ENCODE results near the gene JADE1. TPM values are rescaled to one million over a fixed set of nuclear protein-coding genes. Genes with fewer than 3 reads are reported as not detected.

The JADE1 gene
- total RNA-seq, 2 experiments from 2014 or later = 57.1 to 58.4 TPM

GRCh38 chr4:128832243-128832625, 22.7 kb downstream of the JADE1 start:
- POLR2A ChIA-PET = interaction anchor here (0.6 to 1.3 kb wide), 2 partner anchors 18 to 19 kb away, joined by 3 to 4 read pairs; no protein-coding TSS in a partner anchor
- H3K4me3 ChIP-seq (ENCODE audit: low read length) = no peak overlapping the region
- no peaks in the 10 kb centered on the region for H3K27me3 Mint-ChIP-seq
- DNase-seq (no peak), ATAC-seq (ENCODE audit: poor library complexity) (no peak)
- no peak overlapping the region for H3K27ac ChIP-seq (ENCODE audit: low read depth in 1 of 2, low read length in 2 of 2)
- no peak overlapping the region for H3K4me3 Mint-ChIP-seq
- H3K9me3 ChIP-seq (ENCODE audit: control insufficient read depth in 1 of 2, insufficient read depth in 1 of 2, low read length in 2 of 2) = peaks cover 0 to 7% of the 10 kb centered on the region in 2 experiments
- peaks cover 89% of the 10 kb centered on the region for H3K36me3 Mint-ChIP-seq (ENCODE audit: low read depth)
- peaks cover 29% of the 10 kb centered on the region for H3K4me1 ChIP-seq (ENCODE audit: insufficient read depth, low read length)
- H3K36me3 ChIP-seq (ENCODE audit: insufficient read depth, low read length) = peaks cover 50% of the 10 kb centered on the region
- H3K4me1 Mint-ChIP-seq (ENCODE audit: low read depth) = peaks cover 81% of the 10 kb centered on the region
- CTCF ChIA-PET = no interaction called here
- no peak for TF ChIP-seq CTCF (IDR thresholded peaks at IDR 0.05)
- H3K9me3 Mint-ChIP-seq = peaks cover 2% of the 10 kb centered on the region
- no peak overlapping the region for H3K27ac Mint-ChIP-seq
- intact Hi-C loops (cut with DNase I, micrococcal nuclease) = no loop called here
- no peaks in the 10 kb centered on the region for H3K27me3 ChIP-seq (ENCODE audit: control insufficient read depth in 1 of 2, insufficient read depth in 2 of 2, low read length in 2 of 2)

- peak overlapping the region; percentile 65 for H3K27ac Mint-ChIP-seq
- intact Hi-C loops (cut with DNase I, micrococcal nuclease) = no loop called here
- no peak for TF ChIP-seq CTCF (IDR thresholded peaks at IDR 0.05)
- ChIA-PET CTCF (no interaction called here), POLR2A (interaction anchor here (0.6 kb wide), 1 partner anchor 26 kb away, joined by 3 read pairs; no protein-coding TSS in a partner anchor)
- H3K27ac ChIP-seq (ENCODE audit: low read depth in 1 of 2, low read length in 2 of 2) = no peak overlapping the region
- H3K36me3 ChIP-seq (ENCODE audit: insufficient read depth, low read length) = peaks cover 51% of the 10 kb centered on the region
- no peak overlapping the region for H3K4me3 ChIP-seq (ENCODE audit: low read length)
- H3K9me3 Mint-ChIP-seq = no peaks in the 10 kb centered on the region
- H3K4me3 Mint-ChIP-seq = no peak overlapping the region
- H3K36me3 Mint-ChIP-seq (ENCODE audit: low read depth) = peaks cover 74% of the 10 kb centered on the region
- peaks cover 84% of the 10 kb centered on the region for H3K4me1 Mint-ChIP-seq (ENCODE audit: low read depth)
- no peak for DNase-seq
- peaks cover 22% of the 10 kb centered on the region for H3K4me1 ChIP-seq (ENCODE audit: insufficient read depth, low read length)
- H3K27me3 ChIP-seq (ENCODE audit: control insufficient read depth in 1 of 2, insufficient read depth in 2 of 2, low read length in 2 of 2) = no peaks in the 10 kb centered on the region
- H3K9me3 ChIP-seq (ENCODE audit: control insufficient read depth in 1 of 2, insufficient read depth in 1 of 2, low read length in 2 of 2) = no peaks in the 10 kb centered on the region
- no peak for ATAC-seq (ENCODE audit: poor library complexity)
- no peaks in the 10 kb centered on the region for H3K27me3 Mint-ChIP-seq
These were observed 26.2 kb downstream of the JADE1 start for GRCh38 chr4:128835498-128836222.

GRCh38 chr4:128837198-128837597, 27.7 kb downstream of the JADE1 start:
- Mint-ChIP-seq H3K4me3 (no peak overlapping the region), H3K36me3 (ENCODE audit: low read depth) (peaks cover 69% of the 10 kb centered on the region), H3K27ac (peak overlapping the region; percentile 4), H3K27me3 (no peaks in the 10 kb centered on the region), H3K9me3 (no peaks in the 10 kb centered on the region), H3K4me1 (ENCODE audit: low read depth) (peaks cover 82% of the 10 kb centered on the region)
- H3K27ac ChIP-seq (ENCODE audit: low read depth in 1 of 2, low read length in 2 of 2) = no peak overlapping the region
- DNase-seq (no peak), ATAC-seq (ENCODE audit: poor library complexity) (no peak)
- intact Hi-C loops (cut with DNase I, micrococcal nuclease) = no loop called here
- H3K4me3 ChIP-seq (ENCODE audit: low read length) = no peak overlapping the region
- H3K27me3 ChIP-seq (ENCODE audit: control insufficient read depth in 1 of 2, insufficient read depth in 2 of 2, low read length in 2 of 2) = no peaks in the 10 kb centered on the region
- H3K9me3 ChIP-seq (ENCODE audit: control insufficient read depth in 1 of 2, insufficient read depth in 1 of 2, low read length in 2 of 2) = no peaks in the 10 kb centered on the region
- CTCF ChIA-PET = no interaction called here
- H3K36me3 ChIP-seq (ENCODE audit: insufficient read depth, low read length) = peaks cover 45% of the 10 kb centered on the region
- POLR2A ChIA-PET = interaction anchor here (0.7 to 1.7 kb wide), 2 partner anchors 9 to 25 kb away, joined by 4 read pairs; no protein-coding TSS in a partner anchor
- H3K4me1 ChIP-seq (ENCODE audit: insufficient read depth, low read length) = peaks cover 22% of the 10 kb centered on the region
- no peak for TF ChIP-seq CTCF (IDR thresholded peaks at IDR 0.05)
